Keratinocyte (primary cell): Measurements from ENCODE around the gene RBM42.

Experiments
- EZH2 ChIP-seq: IDR thresholded peaks from one replicate; pipeline ENCODE4 v1.6.1; 2012; ENCODE audit warnings: inconsistent platforms, mild to moderate bottlenecking, low read length, moderate library complexity
- TF ChIP-seq, protein P1 (sequence below), 3 experiments: IDR thresholded peaks in 1 of 3; conservative IDR thresholded peaks in 1 of 3; optimal IDR thresholded peaks in 1 of 3; 2 replicates in 2 of 3; 3 replicates in 1 of 3; pipeline versions ENCODE3 to v1.5.1; 2011; ENCODE audit warnings: low read length in 3 of 3, mild to moderate bottlenecking in 3 of 3, moderate library complexity in 2 of 3, control low read depth in 1 of 3, inconsistent platforms in 1 of 3; ENCODE audit not compliant: insufficient read depth in 2 of 3; ENCODE audit errors: extremely low read depth in 1 of 3

DNA sequence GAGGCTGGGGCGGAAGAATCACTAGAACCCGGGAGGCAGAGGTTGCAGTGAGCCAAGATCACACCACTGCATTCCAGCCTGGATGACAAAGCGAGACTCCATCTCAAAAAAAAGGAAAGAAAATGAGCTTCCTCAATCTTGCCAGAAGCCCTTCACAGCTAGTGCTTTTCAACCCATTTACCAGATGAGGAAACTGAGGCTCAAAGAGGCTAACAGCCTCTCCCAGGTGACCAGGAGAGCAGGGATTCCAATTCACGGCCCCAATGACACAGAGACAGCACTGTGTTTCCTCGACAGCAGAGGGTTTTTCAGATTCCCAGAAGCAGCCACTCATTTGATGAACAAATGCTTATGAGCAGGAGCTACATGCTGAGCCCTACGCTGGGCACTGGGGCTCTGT lies 40.7 kb downstream of the RBM42 start:
- TF ChIP-seq, protein P1, sequence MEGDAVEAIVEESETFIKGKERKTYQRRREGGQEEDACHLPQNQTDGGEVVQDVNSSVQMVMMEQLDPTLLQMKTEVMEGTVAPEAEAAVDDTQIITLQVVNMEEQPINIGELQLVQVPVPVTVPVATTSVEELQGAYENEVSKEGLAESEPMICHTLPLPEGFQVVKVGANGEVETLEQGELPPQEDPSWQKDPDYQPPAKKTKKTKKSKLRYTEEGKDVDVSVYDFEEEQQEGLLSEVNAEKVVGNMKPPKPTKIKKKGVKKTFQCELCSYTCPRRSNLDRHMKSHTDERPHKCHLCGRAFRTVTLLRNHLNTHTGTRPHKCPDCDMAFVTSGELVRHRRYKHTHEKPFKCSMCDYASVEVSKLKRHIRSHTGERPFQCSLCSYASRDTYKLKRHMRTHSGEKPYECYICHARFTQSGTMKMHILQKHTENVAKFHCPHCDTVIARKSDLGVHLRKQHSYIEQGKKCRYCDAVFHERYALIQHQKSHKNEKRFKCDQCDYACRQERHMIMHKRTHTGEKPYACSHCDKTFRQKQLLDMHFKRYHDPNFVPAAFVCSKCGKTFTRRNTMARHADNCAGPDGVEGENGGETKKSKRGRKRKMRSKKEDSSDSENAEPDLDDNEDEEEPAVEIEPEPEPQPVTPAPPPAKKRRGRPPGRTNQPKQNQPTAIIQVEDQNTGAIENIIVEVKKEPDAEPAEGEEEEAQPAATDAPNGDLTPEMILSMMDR (optimal IDR thresholded peaks at IDR 0.05 in 1 of 3, IDR thresholded peaks at IDR 0.05 in 1 of 3, conservative IDR thresholded peaks at IDR 0.05 in 1 of 3; ENCODE audit: extremely low read depth in 1 of 3, insufficient read depth in 2 of 3, low read length in 3 of 3): no peak
- TF ChIP-seq EZH2: no peak
